ENCODE results near the gene CNPY1. TPM values are rescaled to one million over a fixed set of nuclear protein-coding genes. Genes with fewer than 3 reads are reported as not detected.

Gene CNPY1
- total RNA-seq, 1 donor from 2014 or later = not detected

GRCh38 chr7:155541986-155542675 lies 4.2 kb downstream of the CNPY1 start:
- peaks cover 3% of the 10 kb centered on the region for H3K27me3 Mint-ChIP-seq (ENCODE audit: unreplicated experiment)

DNA sequence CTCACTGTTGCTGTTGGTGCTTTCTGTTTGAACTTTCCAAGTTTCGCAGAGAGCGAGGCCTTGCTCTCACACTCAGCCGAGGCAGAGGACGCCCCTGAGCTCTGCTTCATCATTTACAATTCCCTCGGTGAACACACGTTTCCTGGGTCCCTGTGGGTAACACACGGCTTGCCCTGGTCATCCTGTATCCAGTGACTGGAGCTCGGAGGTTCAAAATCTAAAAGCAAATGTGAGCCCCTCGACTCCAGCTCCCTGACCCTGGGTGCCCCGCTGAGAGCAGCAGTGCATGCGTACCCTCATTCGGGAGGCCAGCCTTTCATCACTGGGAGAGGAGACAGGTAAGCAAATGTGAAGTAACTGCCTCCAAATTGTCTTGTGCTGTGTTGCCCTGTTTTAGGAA lies 5.8 kb downstream of the CNPY1 start:
- Mint-ChIP-seq H3K4me3 (ENCODE audit: unreplicated experiment) (no peak overlapping the region), H3K9me3 (ENCODE audit: unreplicated experiment) (no peaks in the 10 kb centered on the region), H3K4me1 (ENCODE audit: low read depth, unreplicated experiment) (peaks cover 4% of the 10 kb centered on the region), H3K27ac (ENCODE audit: unreplicated experiment) (no peak overlapping the region), H3K36me3 (ENCODE audit: unreplicated experiment) (no peaks in the 10 kb centered on the region), H3K27me3 (ENCODE audit: unreplicated experiment) (peaks cover 8% of the 10 kb centered on the region)
- TF ChIP-seq, protein P1, sequence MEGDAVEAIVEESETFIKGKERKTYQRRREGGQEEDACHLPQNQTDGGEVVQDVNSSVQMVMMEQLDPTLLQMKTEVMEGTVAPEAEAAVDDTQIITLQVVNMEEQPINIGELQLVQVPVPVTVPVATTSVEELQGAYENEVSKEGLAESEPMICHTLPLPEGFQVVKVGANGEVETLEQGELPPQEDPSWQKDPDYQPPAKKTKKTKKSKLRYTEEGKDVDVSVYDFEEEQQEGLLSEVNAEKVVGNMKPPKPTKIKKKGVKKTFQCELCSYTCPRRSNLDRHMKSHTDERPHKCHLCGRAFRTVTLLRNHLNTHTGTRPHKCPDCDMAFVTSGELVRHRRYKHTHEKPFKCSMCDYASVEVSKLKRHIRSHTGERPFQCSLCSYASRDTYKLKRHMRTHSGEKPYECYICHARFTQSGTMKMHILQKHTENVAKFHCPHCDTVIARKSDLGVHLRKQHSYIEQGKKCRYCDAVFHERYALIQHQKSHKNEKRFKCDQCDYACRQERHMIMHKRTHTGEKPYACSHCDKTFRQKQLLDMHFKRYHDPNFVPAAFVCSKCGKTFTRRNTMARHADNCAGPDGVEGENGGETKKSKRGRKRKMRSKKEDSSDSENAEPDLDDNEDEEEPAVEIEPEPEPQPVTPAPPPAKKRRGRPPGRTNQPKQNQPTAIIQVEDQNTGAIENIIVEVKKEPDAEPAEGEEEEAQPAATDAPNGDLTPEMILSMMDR (IDR thresholded peaks at IDR 0.05; ENCODE audit: partially characterized antibody, unreplicated experiment) = no peak
- DNase-seq = no peak

More at GRCh38 chr7:155541986-155542675, 4.2 kb downstream of the CNPY1 start:
- TF ChIP-seq, protein P1 (IDR thresholded peaks at IDR 0.05; ENCODE audit: partially characterized antibody, unreplicated experiment) = no peak
- Mint-ChIP-seq H3K4me1 (ENCODE audit: low read depth, unreplicated experiment) (peaks cover 4% of the 10 kb centered on the region), H3K36me3 (ENCODE audit: unreplicated experiment) (no peaks in the 10 kb centered on the region), H3K9me3 (ENCODE audit: unreplicated experiment) (no peaks in the 10 kb centered on the region), H3K4me3 (ENCODE audit: unreplicated experiment) (no peak overlapping the region), H3K27ac (ENCODE audit: unreplicated experiment) (no peak overlapping the region)
- no peak for DNase-seq

DNA sequence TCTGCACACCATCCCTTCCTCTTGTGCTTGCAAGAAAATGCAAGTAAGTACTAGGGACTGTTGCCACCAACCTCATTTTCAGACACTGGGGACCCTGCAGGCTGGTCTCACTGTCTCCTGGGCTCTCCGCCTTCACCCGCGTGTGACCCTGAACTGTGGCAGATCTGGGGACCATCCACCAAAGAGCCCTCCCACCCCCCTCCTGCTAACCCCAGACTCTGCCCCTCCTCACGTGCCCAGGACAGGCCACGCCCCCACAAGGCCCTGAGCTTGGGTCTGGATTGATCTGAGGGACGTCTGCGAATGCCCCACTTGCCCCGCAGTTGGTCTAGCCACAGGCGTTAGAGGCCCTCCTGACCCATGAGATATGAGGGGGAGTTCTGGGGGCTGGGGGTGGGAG lies 8.1 kb downstream of the CNPY1 start:
- no peaks in the 10 kb centered on the region for H3K36me3 Mint-ChIP-seq (ENCODE audit: unreplicated experiment)
- peaks cover 5% of the 10 kb centered on the region for H3K4me1 Mint-ChIP-seq (ENCODE audit: low read depth, unreplicated experiment)
- H3K27me3 Mint-ChIP-seq (ENCODE audit: unreplicated experiment) = peaks cover 8% of the 10 kb centered on the region
- H3K4me3 Mint-ChIP-seq (ENCODE audit: unreplicated experiment) = no peak overlapping the region
- DNase-seq = no peak
- no peak overlapping the region for H3K27ac Mint-ChIP-seq (ENCODE audit: unreplicated experiment)
- peaks cover 4% of the 10 kb centered on the region for H3K9me3 Mint-ChIP-seq (ENCODE audit: unreplicated experiment)
- TF ChIP-seq, protein P1 (IDR thresholded peaks at IDR 0.05; ENCODE audit: partially characterized antibody, unreplicated experiment) = no peak

- TF ChIP-seq, protein P1 (IDR thresholded peaks at IDR 0.05; ENCODE audit: partially characterized antibody, unreplicated experiment) = no peak
- Mint-ChIP-seq H3K9me3 (ENCODE audit: unreplicated experiment) (peaks cover 8% of the 10 kb centered on the region), H3K4me1 (ENCODE audit: low read depth, unreplicated experiment) (peaks cover 9% of the 10 kb centered on the region), H3K36me3 (ENCODE audit: unreplicated experiment) (no peaks in the 10 kb centered on the region), H3K27ac (ENCODE audit: unreplicated experiment) (no peak overlapping the region), H3K4me3 (ENCODE audit: unreplicated experiment) (no peak overlapping the region), H3K27me3 (ENCODE audit: unreplicated experiment) (peaks cover 18% of the 10 kb centered on the region)
- no peak for DNase-seq
Observed at GRCh38 chr7:155536451-155536850, 9.9 kb downstream of the CNPY1 start.

- Mint-ChIP-seq H3K4me3 (ENCODE audit: unreplicated experiment) (no peak overlapping the region), H3K4me1 (ENCODE audit: low read depth, unreplicated experiment) (peaks cover 12% of the 10 kb centered on the region), H3K27me3 (ENCODE audit: unreplicated experiment) (peaks cover 18% of the 10 kb centered on the region), H3K36me3 (ENCODE audit: unreplicated experiment) (no peaks in the 10 kb centered on the region), H3K27ac (ENCODE audit: unreplicated experiment) (no peak overlapping the region), H3K9me3 (ENCODE audit: unreplicated experiment) (peaks cover 8% of the 10 kb centered on the region)
- TF ChIP-seq, protein P1 (IDR thresholded peaks at IDR 0.05; ENCODE audit: partially characterized antibody, unreplicated experiment) = no peak
- DNase-seq = no peak
Observed at GRCh38 chr7:155534691-155535090, 11.7 kb downstream of the CNPY1 start.
